Stimulated activated CD8-positive, alpha-beta memory T cell treated with anti-CD3 and anti-CD28 coated beads, Interleukin-2, amount 100 ng/mL, for 48 hours (primary cell): ENCODE measurements around the gene SLC20A1.
A peak's percentile ranks its signal among the peaks of the same experiment; 100 is the strongest.

Source experiments
- DNase-seq, 2 donors: peaks; one replicate each; pipeline ENCODE4 v3.0.0-alpha.2; 2020; ENCODE audit warnings: low read depth in 2 of 2

The SLC20A1 gene

GRCh38 chr2:112709703-112710102 is 64.0 kb downstream of the SLC20A1 start:
- DNase-seq: no peak

- DNase-seq: no peak
Observed at GRCh38 chr2:112710956-112711750, 65.4 kb downstream of the SLC20A1 start.

GRCh38 chr2:112712465-112712864 is 66.7 kb downstream of the SLC20A1 start:
- no peak for DNase-seq

- DNase-seq: peak in 1 of 2 donors; percentile 62
Observed at GRCh38 chr2:112712903-112713584, 67.3 kb downstream of the SLC20A1 start.
